GM18505 (cell line): ENCODE measurements around the gene CTU2.
A peak's percentile ranks its signal among the peaks of the same experiment; 100 is the strongest.

Experiments used
- ATAC-seq: cut with Tn5 transposase; IDR thresholded peaks from one replicate; pipeline ENCODE4 v1.9.1; 2021; ENCODE audit not compliant: unreplicated experiment
- POLR2A ChIP-seq: IDR thresholded peaks from 4 replicates; pipeline ENCODE4 v1.6.1; 2011; ENCODE audit warnings: borderline replicate concordance; ENCODE audit not compliant: insufficient read depth, insufficient read length; ENCODE audit errors: extremely low read depth

The CTU2 gene

GRCh38 chr16:88676502-88677242, 29.6 kb upstream of the CTU2 start:
- ATAC-seq: no peak

GRCh38 chr16:88677721-88678120, 28.6 kb upstream of the CTU2 start:
- TF ChIP-seq POLR2A: no peak
- no peak for ATAC-seq

More at GRCh38 chr16:88676502-88677242, 29.6 kb upstream of the CTU2 start:
- no peak for TF ChIP-seq POLR2A

GRCh38 chr16:88678224-88678979, 27.9 kb upstream of the CTU2 start:
- no peak for TF ChIP-seq POLR2A
- ATAC-seq: no peak

GRCh38 chr16:88680554-88681083, 25.7 kb upstream of the CTU2 start:
- TF ChIP-seq POLR2A: no peak
- ATAC-seq: no peak

GRCh38 chr16:88681084-88681680, 25.1 kb upstream of the CTU2 start:
- no peak for ATAC-seq
- TF ChIP-seq POLR2A: no peak

GRCh38 chr16:88681709-88682451, 24.4 kb upstream of the CTU2 start:
- TF ChIP-seq POLR2A: peak; percentile 65
- peak; percentile 60 for ATAC-seq

GRCh38 chr16:88684569-88685155, 21.6 kb upstream of the CTU2 start:
- no peak for TF ChIP-seq POLR2A

GRCh38 chr16:88685156-88686061, 20.9 kb upstream of the CTU2 start:
- no peak for TF ChIP-seq POLR2A
- no peak for ATAC-seq

More at GRCh38 chr16:88684569-88685155, 21.6 kb upstream of the CTU2 start:
- no peak for ATAC-seq

- no peak for TF ChIP-seq POLR2A
- ATAC-seq: peak; percentile 6
These were observed 20.3 kb upstream of the CTU2 start for GRCh38 chr16:88686062-88686438.

GRCh38 chr16:88686439-88687253, 19.7 kb upstream of the CTU2 start, which contains the start of gene SNAI3:
Gene SNAI3 (minus strand): TSS chr16:88686507. CDS start chr16:88686406, 101 bp downstream.
- TF ChIP-seq POLR2A: peak; percentile 7
- peak; percentile 47 for ATAC-seq

GRCh38 chr16:88687254-88687576, 19.1 kb upstream of the CTU2 start:
- ATAC-seq: no peak
- TF ChIP-seq POLR2A: no peak
